GM23338 (cell line): Measurements from ENCODE around the gene CTNNA2.

ENCODE experiments used
- CREB1 ChIP-seq: fragments of 250-450 bp; sonication (Bioruptor Pico); IDR thresholded peaks from 2 replicates; pipeline ENCODE4 v1.5.0; 2020; ENCODE audit warnings: low read depth, mild to moderate bottlenecking, moderate library complexity
- CTCF ChIP-seq, 2 experiments: fragments of 200-600 bp in 1 of 2; sonication (generic) in 1 of 2; conservative IDR thresholded peaks; 2 replicates each; pipeline versions ENCODE4 v1.5.1 to v1.6.1; 2016 to 2017; ENCODE audit warnings: antibody characterized with exemption in 2 of 2, low read depth in 2 of 2, mild to moderate bottlenecking in 2 of 2, moderate library complexity in 1 of 2
- POLR2AphosphoS5 ChIP-seq: IDR thresholded peaks from 2 replicates; pipeline ENCODE4 v1.6.1; 2016; ENCODE audit warnings: antibody characterized with exemption, low read depth
- ZNF331 ChIP-seq: fragments of 250-450 bp; sonication (Bioruptor Pico); IDR thresholded peaks from 2 replicates; pipeline ENCODE4 v1.5.0; 2020; ENCODE audit warnings: low read depth, mild to moderate bottlenecking, moderate library complexity
- ZNF462 ChIP-seq: fragments of 250-450 bp; sonication (Bioruptor Pico); IDR thresholded peaks from 2 replicates; pipeline ENCODE4 v1.5.0; 2020; ENCODE audit warnings: mild to moderate bottlenecking, moderate library complexity

- TF ChIP-seq ZNF331 (CRISPR knock-in tag): no peak
- no peak for TF ChIP-seq ZNF462 (CRISPR knock-in tag)
- TF ChIP-seq POLR2AphosphoS5: no peak
- TF ChIP-seq CTCF (conservative IDR thresholded peaks at IDR 0.05; ENCODE audit: low read depth in 2 of 2): peak in 1 of 2 experiments; percentile 12; a peak in 1 of 4 replicates
- no peak for TF ChIP-seq CREB1
Measured at GRCh38 chr2:79920512-79921076, 407.7 kb downstream of the CTNNA2 start.
